DMS153 treated with DMSO at 0.1 percent for 48 hours (cell line): ENCODE measurements around the gene MIPOL1.
"Not testable (repeated sequence)": the region's sequence is repeated elsewhere in the genome, so short reads cannot be mapped to it uniquely, and the experiment has no call there.

ENCODE experiments used
- DNase-seq: peaks from one replicate; lab custom pipeline; 2025; ENCODE audit not compliant: unreplicated experiment; lab: John Stamatoyannopoulos, UW

The MIPOL1 gene

DNA sequence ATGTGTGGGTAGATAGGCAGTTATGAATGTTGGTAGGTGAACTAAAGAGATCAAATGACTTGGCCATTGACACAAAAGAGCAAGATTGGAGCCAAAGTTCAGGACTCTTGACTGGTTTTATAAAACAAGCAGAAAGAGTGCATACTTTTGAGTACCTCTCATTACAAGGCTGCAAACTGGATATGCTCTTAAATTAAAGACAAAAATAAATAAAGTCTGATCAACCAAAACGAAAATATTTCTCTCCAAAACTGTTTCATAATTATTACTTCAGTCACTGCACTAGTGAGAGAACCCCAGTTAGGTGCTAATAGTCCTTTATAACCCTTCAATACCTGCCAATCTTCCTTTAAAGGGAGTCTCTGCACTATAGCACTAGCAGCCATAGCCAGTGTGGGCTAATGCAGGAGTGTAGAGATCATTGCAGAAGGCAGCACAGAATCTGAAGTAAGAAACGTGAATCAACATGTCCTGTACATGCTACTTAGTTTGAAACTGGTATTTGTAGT lies 250.2 kb downstream of the MIPOL1 start:
- DNase-seq: no peak

DNA sequence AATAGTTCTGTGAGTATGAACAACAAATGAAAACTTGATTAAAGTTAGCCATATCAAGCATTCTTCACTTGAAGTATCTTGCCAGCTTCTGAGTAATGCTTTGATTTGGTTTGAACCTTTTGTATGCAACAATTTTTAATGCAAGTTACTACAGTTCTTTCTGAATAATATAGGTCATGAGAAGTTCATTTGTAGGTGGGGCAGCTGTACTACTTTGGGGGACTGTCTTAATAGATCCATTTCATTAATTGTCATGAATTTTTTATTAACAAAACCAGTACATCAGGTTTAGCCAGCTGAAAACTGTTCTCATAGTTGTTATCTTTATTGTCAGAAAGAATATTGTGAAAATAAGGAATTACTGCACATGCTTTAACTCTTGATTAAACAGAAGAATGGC lies 254.6 kb downstream of the MIPOL1 start:
- DNase-seq: no peak

DNA sequence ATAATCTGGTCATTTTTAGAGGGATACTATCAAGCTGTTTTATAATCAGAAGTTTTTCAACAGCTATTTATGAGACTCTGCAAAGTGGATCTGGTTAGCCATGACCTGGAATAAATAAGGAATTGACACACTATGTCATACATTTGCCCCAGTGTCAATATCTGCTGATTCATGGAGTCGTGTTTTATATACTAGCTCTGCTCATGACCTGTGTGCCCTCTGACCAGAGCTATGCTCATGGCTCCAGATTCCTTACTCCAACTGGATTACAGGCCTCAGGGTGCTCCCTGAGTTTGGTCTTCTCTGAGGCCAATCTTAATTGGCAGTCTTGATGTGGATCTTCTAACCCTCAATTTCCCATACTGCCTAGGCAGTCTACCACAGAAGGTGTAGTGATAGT lies 256.2 kb downstream of the MIPOL1 start:
- no peak for DNase-seq

DNA sequence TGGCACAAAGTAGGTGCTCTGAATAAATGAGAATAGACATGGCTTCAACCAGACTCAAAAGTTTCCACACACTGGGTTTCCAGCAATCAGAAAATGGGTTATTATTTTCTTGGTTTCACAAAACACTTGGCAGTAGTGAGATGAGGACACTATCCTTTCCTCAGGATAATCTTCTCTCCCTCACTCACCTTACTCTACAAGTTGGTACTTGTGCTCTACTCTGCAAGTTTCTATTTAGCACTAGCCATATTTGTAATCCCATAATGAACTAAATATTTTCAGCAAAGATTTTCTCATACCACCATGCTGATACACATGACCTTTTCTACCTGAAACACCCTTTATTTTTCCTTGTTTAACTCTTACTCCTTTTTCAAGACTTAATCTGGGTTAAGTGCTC lies 259.6 kb downstream of the MIPOL1 start:
- no peak for DNase-seq

DNA sequence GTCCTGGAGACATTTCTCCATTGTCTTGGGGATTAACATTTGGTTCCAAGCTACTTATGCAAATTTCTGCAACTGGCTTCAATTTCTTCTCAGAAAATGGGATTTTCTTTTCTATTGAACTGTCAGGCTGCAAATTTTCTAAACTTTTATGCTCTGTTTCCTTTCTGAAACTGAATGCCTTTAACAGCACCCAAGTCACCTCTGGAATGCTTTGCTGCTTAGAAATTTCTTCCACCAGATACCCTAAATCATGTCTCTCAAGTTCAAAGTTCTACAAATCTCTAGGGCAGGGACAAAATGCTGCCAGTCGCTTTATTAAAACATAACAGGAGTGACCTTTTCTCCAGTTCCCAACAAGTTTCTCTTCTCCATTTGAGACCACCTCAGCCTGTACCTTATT lies 264.7 kb downstream of the MIPOL1 start:
- DNase-seq: not testable (repeated sequence)

DNA sequence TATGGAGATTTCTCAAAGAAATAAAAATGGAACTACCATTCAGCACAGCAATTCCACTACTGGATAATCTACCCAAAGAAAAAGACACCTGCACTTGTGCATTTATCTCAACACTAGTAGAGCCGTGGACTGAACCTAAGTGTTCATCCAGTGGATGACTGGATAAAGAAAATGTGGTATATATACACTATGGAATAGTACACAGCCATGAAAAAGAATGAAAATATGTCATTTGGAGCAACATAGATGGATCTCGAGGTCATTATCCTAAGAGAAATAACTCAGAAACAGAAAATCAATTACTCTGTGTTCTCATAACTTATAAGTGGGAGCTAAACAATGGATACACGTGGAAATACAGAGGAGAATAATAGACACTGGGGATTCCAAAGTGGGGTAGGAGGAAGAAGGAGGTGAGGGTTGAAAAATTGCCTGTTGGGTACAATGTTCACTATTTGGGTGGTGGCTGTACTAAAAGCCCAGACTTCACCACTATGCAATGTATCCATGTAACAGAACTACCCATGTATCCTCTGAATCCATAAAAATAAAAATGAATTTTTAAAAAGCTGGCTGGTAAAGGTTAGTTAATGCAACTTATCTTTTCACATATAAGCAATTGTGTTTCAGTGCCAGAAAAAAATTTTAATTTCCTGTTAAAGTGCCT lies 266.6 kb downstream of the MIPOL1 start:
- DNase-seq: no peak

DNA sequence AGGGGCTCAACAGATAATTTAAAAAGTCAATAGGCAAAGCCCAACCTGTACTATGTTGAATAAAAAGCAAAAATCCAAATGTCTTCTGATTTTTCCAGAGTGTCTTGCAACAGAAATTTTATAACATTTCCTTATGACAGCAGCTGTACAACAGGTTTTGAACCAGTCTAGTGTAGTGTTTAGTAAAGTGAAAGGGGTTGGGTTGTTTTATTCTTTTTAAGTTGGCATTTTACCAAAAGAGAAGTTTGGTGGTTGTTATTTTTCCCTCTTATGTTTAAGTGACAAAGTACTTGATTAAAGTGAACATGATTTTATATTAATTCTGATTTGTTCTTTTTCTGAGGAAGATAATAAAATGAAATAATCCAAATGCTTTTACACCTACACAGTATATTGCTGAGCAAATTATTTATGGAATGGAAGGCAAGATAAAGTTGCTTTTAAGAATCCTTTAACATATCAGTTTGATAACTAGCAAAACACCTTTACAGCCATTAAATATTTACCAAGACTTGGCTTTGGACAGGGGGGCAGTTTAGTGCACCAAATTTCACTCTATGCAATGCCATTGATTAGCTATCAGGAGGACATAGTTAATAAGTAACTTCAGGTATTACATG lies 268.4 kb downstream of the MIPOL1 start:
- no peak for DNase-seq

DNA sequence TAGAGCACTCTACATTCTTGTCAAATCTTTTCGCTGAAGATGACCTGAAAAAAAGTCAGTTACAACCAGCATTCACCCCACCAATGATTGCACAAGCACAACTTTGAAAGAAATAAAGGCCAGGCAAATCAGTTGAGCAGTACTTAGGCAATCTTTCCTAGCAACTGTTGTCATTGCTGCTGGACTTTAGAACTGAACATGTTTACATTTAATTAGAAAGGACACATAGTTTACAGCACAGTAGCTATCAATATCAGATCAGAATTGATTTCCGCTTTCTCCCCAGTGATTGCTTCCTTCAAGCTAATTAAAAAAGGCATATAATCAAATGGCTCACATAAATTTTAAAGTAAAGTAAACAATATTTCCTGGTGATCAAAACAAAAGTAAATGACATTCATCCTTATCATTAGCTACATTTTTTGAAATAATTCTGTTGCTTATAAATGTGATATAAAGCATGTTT lies 268.9 kb downstream of the MIPOL1 start:
- no peak for DNase-seq

DNA sequence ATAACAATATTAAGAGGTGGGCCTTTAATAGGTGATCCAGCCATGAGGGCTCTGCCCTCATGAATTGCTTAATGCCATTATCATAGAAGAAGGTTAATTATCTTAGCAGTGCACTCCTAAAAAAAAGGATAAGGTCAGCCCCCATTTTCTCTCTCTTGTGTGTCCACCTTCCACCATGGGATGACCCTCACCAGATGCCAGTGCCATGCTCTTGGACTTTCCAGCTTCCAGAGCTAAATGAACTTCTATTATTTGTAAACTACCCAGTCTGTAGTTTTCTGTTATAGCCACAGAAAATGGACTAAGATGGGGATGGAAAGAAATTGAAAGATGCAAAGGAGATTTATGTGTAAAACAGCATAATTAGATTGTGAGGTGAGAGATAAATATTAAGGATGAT lies 271.9 kb downstream of the MIPOL1 start:
- no peak for DNase-seq

DNA sequence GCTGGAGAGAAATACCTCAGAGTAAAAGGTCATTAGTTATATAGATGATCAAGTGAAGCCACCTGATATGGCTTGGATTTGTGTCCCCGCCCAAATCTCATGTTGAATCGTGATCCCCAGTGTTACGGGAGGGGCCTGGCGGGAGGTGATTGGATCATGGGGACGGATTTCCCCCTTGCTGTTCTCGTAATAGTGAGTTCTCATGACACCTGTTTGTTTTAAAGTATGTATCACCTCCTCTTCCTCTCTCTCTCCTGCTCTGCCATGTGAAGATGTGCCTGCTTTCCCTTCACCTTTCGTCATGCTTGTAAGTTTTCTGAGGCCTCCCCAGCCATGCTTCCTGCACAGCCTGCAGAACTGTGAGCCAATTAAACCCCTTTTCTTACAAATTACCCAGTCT lies 272.5 kb downstream of the MIPOL1 start:
- DNase-seq: no peak

DNA sequence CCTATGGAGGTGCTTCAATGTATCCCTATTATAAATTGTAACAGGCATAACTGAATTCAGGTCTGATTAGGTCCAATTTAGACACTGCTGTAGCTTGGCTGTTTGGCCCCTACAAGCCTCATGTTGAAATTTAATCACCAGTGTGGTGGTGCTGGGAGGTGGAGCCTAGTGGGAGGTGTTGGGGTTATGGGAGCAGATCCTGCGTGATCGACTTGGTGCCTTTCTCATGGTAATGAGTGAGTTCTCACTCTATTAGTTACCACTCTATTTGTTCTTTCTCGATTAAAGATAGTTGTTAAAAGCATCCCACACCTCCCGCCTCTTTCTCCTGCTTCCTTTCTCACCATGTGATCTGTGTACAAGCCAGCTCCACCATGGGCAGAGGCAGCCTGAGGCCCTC lies 275.2 kb downstream of the MIPOL1 start:
- DNase-seq: no peak

DNA sequence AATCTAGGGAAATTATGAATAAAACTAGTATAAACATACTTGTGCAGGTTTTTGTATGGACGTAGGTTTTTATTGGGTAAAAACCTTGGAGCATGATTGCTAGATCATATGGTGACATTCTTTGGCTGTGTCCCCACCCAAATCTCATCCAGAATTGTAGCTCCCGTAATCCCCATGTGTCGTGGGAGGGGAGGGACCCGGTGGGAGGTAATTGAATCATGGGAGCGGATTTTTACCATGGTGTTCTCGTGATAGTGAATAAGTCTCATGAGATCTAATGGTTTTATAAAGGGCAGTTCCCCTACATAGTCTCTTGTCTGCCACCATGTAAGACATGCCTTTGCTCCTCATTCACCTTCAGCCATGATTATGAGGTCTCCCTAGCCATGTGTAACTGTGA lies 276.5 kb downstream of the MIPOL1 start:
- DNase-seq: no peak

DNA sequence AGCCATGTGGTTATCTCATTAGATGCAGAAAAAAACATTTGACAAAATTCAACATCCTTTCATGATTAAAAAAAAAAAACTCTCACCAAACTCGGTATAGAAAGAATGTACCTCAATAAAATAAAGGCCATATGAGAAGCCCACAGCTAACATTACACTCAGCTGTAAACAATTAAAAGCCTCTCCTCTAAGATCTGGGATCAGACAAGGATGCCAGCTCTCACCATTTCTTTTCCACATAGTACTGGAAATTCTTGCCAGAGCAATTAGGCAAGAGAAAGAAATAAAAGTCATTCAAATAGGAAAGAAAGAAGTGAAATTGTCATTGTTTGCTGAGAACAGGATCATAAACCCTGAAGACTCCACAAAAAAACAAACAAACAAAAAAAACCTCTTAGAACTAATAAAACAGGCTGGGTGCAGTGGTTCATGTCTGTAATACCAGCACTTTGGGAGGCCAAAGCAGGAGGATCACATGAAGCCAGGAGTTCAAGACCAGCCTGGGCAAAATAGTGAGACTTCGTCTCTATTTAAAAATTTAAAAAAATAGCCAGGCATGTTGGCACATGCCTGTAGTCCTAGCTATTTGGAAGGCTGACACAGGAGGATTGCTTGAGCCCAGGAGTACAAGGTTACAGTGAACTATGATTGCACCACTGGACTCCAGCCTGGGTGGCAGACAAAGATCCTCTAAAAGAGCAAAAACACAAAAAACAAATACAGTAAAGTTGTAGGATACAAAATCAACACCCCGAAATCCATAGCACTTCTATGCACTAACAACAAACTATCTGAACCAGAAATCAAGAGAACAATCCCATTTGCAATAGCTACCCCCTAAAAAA lies 282.9 kb downstream of the MIPOL1 start:
- no peak for DNase-seq

DNA sequence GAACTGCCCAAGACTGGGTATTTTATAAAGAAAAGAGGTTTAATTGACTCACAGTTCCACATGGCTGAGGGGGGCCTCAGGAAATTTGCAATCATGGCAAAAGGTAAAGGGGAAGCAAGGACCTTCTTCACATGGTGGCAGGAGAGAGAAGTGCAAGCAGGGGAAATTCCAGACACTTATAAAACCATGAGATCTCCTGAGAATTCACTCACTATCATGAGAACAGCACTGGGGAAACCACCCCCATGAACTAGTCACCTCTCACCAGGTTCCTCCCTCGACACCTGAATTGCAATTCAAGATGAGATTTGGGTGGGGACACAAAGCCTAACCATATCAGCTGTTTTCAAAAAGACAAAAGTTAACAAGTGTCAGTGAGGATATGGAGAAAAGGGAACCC lies 284.7 kb downstream of the MIPOL1 start:
- no peak for DNase-seq

DNA sequence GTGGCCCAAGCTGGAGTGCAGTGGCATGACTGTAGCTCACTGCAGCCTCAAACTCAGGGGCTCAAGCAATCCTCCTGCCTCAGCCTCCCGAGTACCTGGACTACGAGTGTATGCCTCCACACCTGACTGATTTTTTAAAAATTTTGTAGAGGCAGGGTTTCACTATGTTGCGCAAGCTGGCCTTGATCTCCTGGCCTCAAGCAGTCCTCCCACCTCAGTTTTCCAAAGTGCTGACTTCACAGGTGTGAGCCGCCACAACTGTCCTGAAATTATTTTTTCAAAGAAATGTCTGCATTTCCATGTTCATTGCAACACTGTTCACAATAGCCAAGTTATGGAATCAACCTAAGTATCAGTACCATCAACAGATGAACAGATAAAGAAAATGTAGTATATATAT lies 285.9 kb downstream of the MIPOL1 start:
- DNase-seq: no peak

DNA sequence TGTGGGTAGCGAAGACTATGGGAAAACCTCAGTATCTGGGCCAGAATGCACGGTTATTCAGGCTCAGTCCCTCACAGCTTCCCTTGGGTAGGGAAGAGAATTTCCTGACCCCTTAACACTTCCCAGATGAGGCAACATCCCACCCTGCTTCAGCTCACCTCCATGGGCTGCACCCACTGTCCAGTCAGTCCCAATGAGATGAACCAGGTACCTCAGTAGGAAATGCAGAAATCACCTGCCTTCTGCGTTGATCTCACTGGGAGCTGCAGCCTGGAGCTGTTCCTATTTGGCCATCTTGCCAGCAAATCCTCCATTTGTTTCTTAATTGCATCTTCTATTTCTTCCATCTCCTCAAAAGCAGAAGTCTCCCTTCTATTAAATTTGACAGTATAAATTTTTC lies 292.9 kb downstream of the MIPOL1 start:
- no peak for DNase-seq

DNA sequence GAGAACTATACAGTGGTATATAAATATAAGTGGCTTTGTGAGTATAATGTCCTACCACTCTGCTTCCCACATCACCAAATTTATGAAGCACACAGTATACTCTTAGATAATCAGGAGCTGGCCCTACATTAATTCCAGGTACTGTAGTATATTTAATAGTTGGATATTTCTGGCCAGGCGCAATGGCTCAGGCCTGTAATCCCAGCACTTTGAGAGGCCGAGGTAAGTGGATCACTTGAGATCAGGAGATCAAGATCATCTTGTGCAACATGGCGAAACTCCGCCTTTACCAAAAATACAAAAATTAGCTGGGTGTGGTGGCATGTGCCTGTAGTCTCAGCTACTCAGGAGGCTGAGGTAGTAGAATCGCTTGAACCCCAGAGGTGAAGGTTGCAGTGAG lies 293.3 kb downstream of the MIPOL1 start:
- no peak for DNase-seq

DNA sequence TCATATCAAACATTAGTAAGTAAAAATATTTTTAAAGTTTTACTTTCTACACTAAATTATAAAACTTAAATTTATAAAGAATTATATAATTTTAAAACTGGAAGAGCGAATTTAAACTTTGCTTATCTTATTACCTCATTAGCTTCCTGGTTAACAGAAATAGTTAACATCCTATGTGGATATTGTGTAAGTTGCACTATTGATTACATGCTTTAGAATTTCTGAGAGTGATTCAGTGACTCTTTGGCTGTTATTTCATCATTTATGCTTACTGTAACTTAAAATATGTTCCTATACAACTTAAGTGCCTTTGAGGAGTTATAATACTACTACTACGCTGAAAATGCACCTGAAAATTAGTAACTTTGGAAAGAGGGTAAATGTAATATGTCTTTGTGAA lies 295.9 kb downstream of the MIPOL1 start:
- no peak for DNase-seq

DNA sequence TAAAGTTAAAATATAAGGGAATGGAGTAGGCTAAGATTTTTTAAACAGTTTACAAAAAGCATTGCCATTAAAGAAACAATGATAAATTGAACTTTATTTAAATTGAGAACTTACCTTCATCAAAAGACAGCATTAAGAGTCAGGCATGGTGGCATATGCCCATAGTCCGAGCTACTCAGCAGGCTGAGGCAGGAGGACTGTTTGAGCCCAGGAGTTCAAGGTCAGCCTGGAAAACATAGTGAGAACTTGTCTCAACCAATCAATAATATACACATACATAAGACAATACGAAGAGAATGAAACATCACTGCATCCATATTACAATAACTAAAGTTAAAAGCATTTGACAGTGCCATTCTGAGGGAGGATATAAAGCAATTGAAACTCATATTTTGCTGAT lies 299.7 kb downstream of the MIPOL1 start:
- no peak for DNase-seq

DNA sequence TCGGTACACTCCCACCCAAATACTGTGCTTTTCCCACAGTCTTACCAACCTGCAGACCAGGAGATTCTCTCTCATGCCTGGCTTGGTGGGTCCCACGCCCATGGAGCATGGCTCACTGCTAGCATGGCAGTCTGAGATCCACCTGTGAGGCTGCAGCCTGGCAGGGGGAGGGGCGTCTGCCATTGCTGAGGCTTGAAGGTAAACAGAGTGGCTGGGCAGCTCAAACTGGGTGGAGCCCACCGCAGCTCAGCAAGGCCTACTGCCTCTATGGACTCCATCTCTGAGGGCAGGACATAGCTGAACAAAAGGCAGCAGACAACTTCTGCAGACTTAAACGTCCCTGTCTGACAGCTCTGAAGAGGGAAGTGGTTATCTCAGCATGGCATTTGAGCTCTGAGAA lies 304.1 kb downstream of the MIPOL1 start:
- DNase-seq: no peak

DNA sequence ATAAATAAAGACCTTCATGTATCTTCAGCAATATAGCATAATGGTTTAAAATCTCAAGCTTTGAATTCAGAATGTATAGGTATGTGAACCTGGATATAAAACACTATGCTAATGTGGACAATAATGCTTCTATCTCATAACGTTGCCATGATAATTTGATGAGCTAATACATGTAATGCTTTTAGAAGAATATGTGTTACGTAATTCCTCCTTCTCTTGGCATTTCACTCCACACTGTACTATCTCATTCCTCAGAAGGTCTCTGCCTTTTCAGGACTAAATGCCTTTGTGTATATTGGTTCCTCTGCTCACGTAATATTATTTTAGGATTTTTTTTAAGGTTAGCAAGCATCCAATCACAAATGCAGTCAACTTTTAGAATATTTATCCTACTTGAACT lies 310.8 kb downstream of the MIPOL1 start:
- DNase-seq: no peak

DNA sequence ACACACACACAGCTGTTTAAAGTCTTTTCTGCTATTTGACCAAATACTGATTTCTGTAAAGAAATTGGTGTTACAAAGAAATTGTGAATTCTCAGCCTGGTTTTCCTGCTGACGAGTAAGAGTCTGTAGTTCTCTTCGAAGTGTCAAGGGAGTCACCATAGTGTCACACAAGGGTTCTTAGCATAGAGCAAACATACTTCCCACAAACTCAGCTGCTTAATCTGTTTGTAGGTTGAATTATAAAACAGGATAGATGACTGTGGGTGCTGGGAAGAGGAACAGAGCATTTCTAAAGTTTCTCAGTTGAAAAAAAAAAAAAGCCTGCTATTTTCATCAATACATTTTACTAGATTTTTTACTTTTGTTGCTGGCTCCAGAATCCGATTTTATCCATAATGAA lies 314.4 kb downstream of the MIPOL1 start:
- DNase-seq: no peak
